ENCODE results near the gene GDPD1. TPM values are rescaled to one million over a fixed set of nuclear protein-coding genes. Genes with fewer than 3 reads are reported as not detected.

Gene GDPD1
- total RNA-seq, 1 experiment from 2014 or later, result 2.6 TPM

GRCh38 chr17:59310263-59310920 lies 90.1 kb downstream of the GDPD1 start:
- H3K4ac ChIP-seq (ENCODE audit: low read depth, low read length), result no peak overlapping the region
- no peak overlapping the region for H3K4me2 ChIP-seq (ENCODE audit: insufficient read depth, insufficient read length, low read length)
- no CpG with 5 or more reads among the region's 6 CpGs for WGBS (ENCODE audit: extremely low coverage, insufficient read length, low lambda C conversion rate)
- no peak overlapping the region for H4K5ac ChIP-seq (ENCODE audit: insufficient read length, low read depth, low read length)
- no peak overlapping the region for H3K9ac ChIP-seq (ENCODE audit: extremely low read depth, insufficient read length, low read length)
- no peak overlapping the region for H2AK5ac ChIP-seq (ENCODE audit: insufficient read length, low read length)
- no peak overlapping the region for H3K23ac ChIP-seq (ENCODE audit: insufficient read length, low read depth, low read length)
- H2BK120ac ChIP-seq (ENCODE audit: low read depth, low read length, poor library complexity, severe bottlenecking), result no peak overlapping the region
- H4K91ac ChIP-seq (ENCODE audit: insufficient read length, low read depth, low read length), result no peak overlapping the region
- no peak overlapping the region for H2AFZ ChIP-seq (ENCODE audit: low read length)
- H3K4me1 Mint-ChIP-seq, result no peaks in the 10 kb centered on the region
- no peaks in the 10 kb centered on the region for H3K79me2 ChIP-seq (ENCODE audit: insufficient read depth, low read length)
- H2BK15ac ChIP-seq (ENCODE audit: low read depth, low read length), result no peak overlapping the region
- H3K9me3 ChIP-seq (ENCODE audit: control insufficient read depth, low read depth, low read length), result no peaks in the 10 kb centered on the region
- H3K27me3 ChIP-seq (ENCODE audit: insufficient read depth, low read length), result no peaks in the 10 kb centered on the region
- H3K4me1 ChIP-seq (ENCODE audit: insufficient read depth, low read length), result no peaks in the 10 kb centered on the region
- no peak overlapping the region for H3K18ac ChIP-seq (ENCODE audit: insufficient read length, low read depth, low read length)
- no peaks in the 10 kb centered on the region for H4K20me1 ChIP-seq (ENCODE audit: control insufficient read depth, insufficient read depth, insufficient read length)
- H3K27ac ChIP-seq (ENCODE audit: insufficient read length, low read depth, low read length), result no peak overlapping the region
- no peak overlapping the region for H3K27ac Mint-ChIP-seq
- no peaks in the 10 kb centered on the region for H3K79me1 ChIP-seq (ENCODE audit: insufficient read depth, low read depth, low read length, poor library complexity, severe bottlenecking)
- H3K14ac ChIP-seq (ENCODE audit: insufficient read depth, low read length), result no peak overlapping the region
- H4K8ac ChIP-seq (replicated peaks; ENCODE audit: insufficient read length, low read depth, low read length), result no peak overlapping the region
- no peak overlapping the region for H3K4me3 Mint-ChIP-seq
- H3K36me3 Mint-ChIP-seq (ENCODE audit: insufficient read depth in 1 of 3, low read depth in 3 of 3), result no peaks in the 10 kb centered on the region
- H2BK20ac ChIP-seq (ENCODE audit: low read depth, low read length, poor library complexity, severe bottlenecking), result no peak overlapping the region
- no peak overlapping the region for H2BK5ac ChIP-seq (ENCODE audit: insufficient read length, low read length)
- H3T11ph ChIP-seq (ENCODE audit: low read length), result no peak overlapping the region
- TF ChIP-seq CTCF (conservative IDR thresholded peaks at IDR 0.05), result no peak
- no peaks in the 10 kb centered on the region for H3K23me2 ChIP-seq (ENCODE audit: insufficient read length, low read depth, low read length, poor library complexity, severe bottlenecking)
- DNase-seq, result no peak
- H2BK12ac ChIP-seq (ENCODE audit: insufficient read length, low read depth, low read length), result no peak overlapping the region
- H3K27me3 Mint-ChIP-seq (ENCODE audit: low read depth), result no peaks in the 10 kb centered on the region
- no peaks in the 10 kb centered on the region for H3K9me3 Mint-ChIP-seq
- no peak overlapping the region for H3K56ac ChIP-seq (ENCODE audit: insufficient read length, low read depth, low read length)
